Smooth muscle cell (in vitro differentiated cells): Measurements from ENCODE around the gene FIG4. TPM values are rescaled to one million over a fixed set of nuclear protein-coding genes. Genes with fewer than 3 reads are reported as not detected.

ENCODE experiments used
- DNase-seq: peaks from one replicate; lab custom pipeline; 2025; ENCODE audit not compliant: unreplicated experiment; lab: John Stamatoyannopoulos, UW
- H2AFZ ChIP-seq: fragments of 200-600 bp; sonication (generic); 2 replicates; pipeline ENCODE4 v1.6.0; 2016; ENCODE audit warnings: antibody characterized with exemption, low read depth, mild to moderate bottlenecking
- H3F3A ChIP-seq: fragments of 200-600 bp; sonication (generic); 2 replicates; pipeline ENCODE4 v1.6.0; 2017; ENCODE audit warnings: antibody characterized with exemption, low read depth
- H3K27ac ChIP-seq: fragments of 200-600 bp; sonication (generic); 2 replicates; pipeline ENCODE4 v1.5.1; 2016; ENCODE audit warnings: low read depth, mild to moderate bottlenecking
- H3K27me3 ChIP-seq: fragments of 200-600 bp; sonication (generic); 2 replicates; pipeline ENCODE4 v1.6.1; 2016; ENCODE audit warnings: low read depth, mild to moderate bottlenecking
- H3K36me3 ChIP-seq: fragments of 200-600 bp; sonication (generic); 2 replicates; pipeline ENCODE4 v1.5.1; 2016; ENCODE audit warnings: low read depth
- H3K4me1 ChIP-seq: fragments of 200-600 bp; sonication (generic); 2 replicates; pipeline ENCODE4 v1.5.1; 2016; ENCODE audit warnings: low read depth
- H3K4me2 ChIP-seq: fragments of 200-600 bp; sonication (generic); 2 replicates; pipeline ENCODE4 v1.6.0; 2016; ENCODE audit warnings: mild to moderate bottlenecking
- H3K4me3 ChIP-seq: fragments of 200-600 bp; sonication (generic); 2 replicates; pipeline ENCODE4 v1.5.1; 2016; ENCODE audit warnings: mild to moderate bottlenecking
- H3K79me2 ChIP-seq: fragments of 200-600 bp; sonication (generic); 2 replicates; pipeline ENCODE4 v1.6.0; 2016; ENCODE audit warnings: low read depth, mild to moderate bottlenecking
- H3K9ac ChIP-seq: fragments of 200-600 bp; sonication (generic); 2 replicates; pipeline ENCODE4 v1.6.0; 2016; ENCODE audit warnings: low read depth
- H3K9me3 ChIP-seq: fragments of 200-600 bp; sonication (generic); replicated peaks from 2 replicates; pipeline ENCODE4 v1.5.1; 2016; ENCODE audit warnings: low read depth
- H4K20me1 ChIP-seq: fragments of 200-600 bp; sonication (generic); 2 replicates; pipeline ENCODE4 v1.6.0; 2016; ENCODE audit warnings: low read depth
- WGBS: methylation state at CpG from one replicate; pipeline ENCODE4 v1.1.7; 2016; ENCODE audit warnings: low lambda C conversion rate; 5-methylcytosine and 5-hydroxymethylcytosine counted together
- polyA plus RNA-seq: library from polyadenylated mRNA; unstranded; fragments of >200 nt; fragmentation: Nextera tagmentation; extraction: Ambion mirVana; gene quantifications from 2 replicates; pipeline ENCODE4 v1.2.1, GENCODE V29; 2016
- total RNA-seq: library from RNA; depleted of rRNA; stranded (reverse); fragments of >200 nt; gene quantifications from 2 replicates; pipeline ENCODE4 v1.2.3, GENCODE V29; 2014
- TF ChIP-seq, protein P1 (sequence below): fragments of 200-600 bp; sonication (generic); IDR thresholded peaks from 2 replicates; pipeline ENCODE4 v1.5.1; 2017; ENCODE audit warnings: borderline replicate concordance, mild to moderate bottlenecking, antibody characterized with exemption; ENCODE audit not compliant: insufficient read depth, poor library complexity, severe bottlenecking

Gene FIG4
- total and polyA plus RNA-seq, 2 experiments from 2014 or later: 12.1 to 12.4 TPM

DNA sequence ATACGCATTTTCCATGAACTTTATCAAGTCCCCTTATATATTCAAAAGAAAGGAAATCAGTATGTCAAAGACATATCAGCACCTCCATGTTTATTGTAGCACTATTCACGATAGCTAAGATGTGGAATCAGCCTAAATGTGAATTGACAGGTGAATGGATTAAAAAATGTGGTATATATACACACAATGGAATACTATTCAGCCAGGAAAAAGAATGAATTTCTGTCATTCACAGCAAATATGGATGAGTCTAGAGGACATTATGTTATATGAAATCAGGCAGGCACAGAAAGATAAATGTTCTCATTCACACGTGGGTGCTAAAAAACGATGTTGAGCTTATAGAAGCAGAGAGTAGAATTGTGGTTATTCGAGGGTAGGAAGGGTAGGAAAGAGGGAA is 5.3 kb downstream of the FIG4 start:
- Histone ChIP-seq H3K27ac (no peak overlapping the region), H3K4me3 (no peak overlapping the region), H2AFZ (no peak overlapping the region), H3F3A (no peaks in the 10 kb centered on the region), H3K79me2 (no peaks in the 10 kb centered on the region), H3K9ac (no peak overlapping the region), H3K36me3 (no peaks in the 10 kb centered on the region), H3K4me1 (peaks cover 6% of the 10 kb centered on the region), H3K9me3 (no peaks in the 10 kb centered on the region), H3K27me3 (no peaks in the 10 kb centered on the region), H4K20me1 (no peaks in the 10 kb centered on the region), H3K4me2 (no peak overlapping the region)
- TF ChIP-seq, protein P1, sequence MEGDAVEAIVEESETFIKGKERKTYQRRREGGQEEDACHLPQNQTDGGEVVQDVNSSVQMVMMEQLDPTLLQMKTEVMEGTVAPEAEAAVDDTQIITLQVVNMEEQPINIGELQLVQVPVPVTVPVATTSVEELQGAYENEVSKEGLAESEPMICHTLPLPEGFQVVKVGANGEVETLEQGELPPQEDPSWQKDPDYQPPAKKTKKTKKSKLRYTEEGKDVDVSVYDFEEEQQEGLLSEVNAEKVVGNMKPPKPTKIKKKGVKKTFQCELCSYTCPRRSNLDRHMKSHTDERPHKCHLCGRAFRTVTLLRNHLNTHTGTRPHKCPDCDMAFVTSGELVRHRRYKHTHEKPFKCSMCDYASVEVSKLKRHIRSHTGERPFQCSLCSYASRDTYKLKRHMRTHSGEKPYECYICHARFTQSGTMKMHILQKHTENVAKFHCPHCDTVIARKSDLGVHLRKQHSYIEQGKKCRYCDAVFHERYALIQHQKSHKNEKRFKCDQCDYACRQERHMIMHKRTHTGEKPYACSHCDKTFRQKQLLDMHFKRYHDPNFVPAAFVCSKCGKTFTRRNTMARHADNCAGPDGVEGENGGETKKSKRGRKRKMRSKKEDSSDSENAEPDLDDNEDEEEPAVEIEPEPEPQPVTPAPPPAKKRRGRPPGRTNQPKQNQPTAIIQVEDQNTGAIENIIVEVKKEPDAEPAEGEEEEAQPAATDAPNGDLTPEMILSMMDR: no peak
- 93% methylated on average over 5 of the region's 5 CpGs for WGBS
- no peak for DNase-seq

DNA sequence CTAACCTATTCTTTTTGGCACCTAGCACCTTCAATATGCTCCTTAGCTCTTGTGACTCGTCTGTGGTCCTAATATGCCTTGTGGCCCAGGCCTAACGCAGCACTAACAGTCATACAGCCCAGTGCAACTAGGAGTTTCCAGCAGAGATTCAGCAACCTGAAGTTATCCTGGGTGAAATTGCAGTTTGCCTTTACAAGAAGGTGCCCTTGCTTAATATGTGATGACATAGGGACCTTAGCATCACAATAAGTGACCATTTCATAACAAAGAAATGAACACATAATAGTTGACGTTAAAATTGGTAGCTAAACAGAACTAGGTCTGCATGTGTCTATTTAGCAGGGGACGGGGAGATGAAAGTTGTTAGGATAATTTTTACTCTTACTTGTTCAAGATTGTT is 10.1 kb downstream of the FIG4 start:
- H3K27ac ChIP-seq: no peak overlapping the region
- no peaks in the 10 kb centered on the region for H3K79me2 ChIP-seq
- H3K36me3 ChIP-seq: no peaks in the 10 kb centered on the region
- TF ChIP-seq, protein P1: no peak
- no peaks in the 10 kb centered on the region for H3F3A ChIP-seq
- H3K27me3 ChIP-seq: no peaks in the 10 kb centered on the region
- no peak for DNase-seq
- no peak overlapping the region for H3K9ac ChIP-seq
- H3K4me1 ChIP-seq: no peaks in the 10 kb centered on the region
- no peak overlapping the region for H2AFZ ChIP-seq
- WGBS: 91% methylated on average over 4 of the region's 4 CpGs
- H3K4me3 ChIP-seq: no peak overlapping the region
- no peaks in the 10 kb centered on the region for H4K20me1 ChIP-seq
- H3K9me3 ChIP-seq: no peaks in the 10 kb centered on the region
- H3K4me2 ChIP-seq: no peak overlapping the region

DNA sequence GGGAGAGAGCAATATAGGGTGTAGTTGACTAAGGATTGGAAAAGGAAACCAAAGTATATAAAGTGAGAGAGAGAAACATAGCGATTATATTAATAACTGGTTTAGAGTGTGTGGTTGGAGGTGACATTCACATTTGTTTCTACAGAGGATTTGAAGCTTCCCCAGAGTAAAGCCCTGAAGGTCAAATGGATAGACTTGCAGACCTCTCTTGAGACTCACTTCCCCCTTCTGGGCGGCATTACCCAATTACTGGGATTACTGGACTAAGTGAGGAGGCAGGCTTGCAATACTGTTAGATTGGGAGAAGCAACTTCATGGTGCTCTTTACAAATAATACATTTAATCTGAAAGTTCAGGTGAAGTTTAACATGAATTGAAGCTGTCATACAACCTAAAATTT is 10.7 kb downstream of the FIG4 start:
- Histone ChIP-seq H3K4me3 (no peak overlapping the region), H3K9ac (no peak overlapping the region), H3K9me3 (no peaks in the 10 kb centered on the region), H3K36me3 (no peaks in the 10 kb centered on the region), H3K79me2 (no peaks in the 10 kb centered on the region), H3K4me2 (peak overlapping the region; percentile 1), H2AFZ (no peak overlapping the region), H3F3A (no peaks in the 10 kb centered on the region), H3K4me1 (no peaks in the 10 kb centered on the region), H3K27me3 (no peaks in the 10 kb centered on the region), H3K27ac (no peak overlapping the region), H4K20me1 (no peaks in the 10 kb centered on the region)
- WGBS: 66% methylated on average over 2 of the region's 2 CpGs
- TF ChIP-seq, protein P1: no peak
- DNase-seq: no peak

DNA sequence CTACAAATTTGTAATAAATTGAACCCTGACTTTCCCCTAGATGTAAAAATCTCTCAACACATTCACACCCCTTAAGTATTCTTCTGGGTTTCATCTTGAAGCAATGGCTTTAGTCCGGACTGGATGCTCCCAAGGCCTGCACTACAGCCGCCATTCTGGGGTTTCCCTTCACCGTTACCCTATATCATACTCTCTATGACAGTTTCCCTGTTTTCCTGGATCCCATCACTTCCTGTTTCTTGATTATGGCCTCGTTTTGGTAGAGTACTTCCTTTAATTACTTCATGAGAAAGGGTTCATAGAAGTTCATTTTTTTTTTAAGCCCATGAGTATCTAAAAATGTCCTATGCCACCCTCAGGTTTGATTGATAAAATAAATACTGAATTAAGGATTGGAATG is 11.7 kb downstream of the FIG4 start:
- Histone ChIP-seq H3K27ac (no peak overlapping the region), H3K9me3 (no peaks in the 10 kb centered on the region), H3K9ac (no peak overlapping the region), H3K4me1 (no peaks in the 10 kb centered on the region), H3F3A (no peaks in the 10 kb centered on the region), H3K36me3 (no peaks in the 10 kb centered on the region), H3K79me2 (no peaks in the 10 kb centered on the region), H3K27me3 (no peaks in the 10 kb centered on the region), H3K4me2 (no peak overlapping the region), H4K20me1 (no peaks in the 10 kb centered on the region), H2AFZ (no peak overlapping the region), H3K4me3 (no peak overlapping the region)
- WGBS: 78% methylated on average over 4 of the region's 4 CpGs
- TF ChIP-seq, protein P1: no peak
- no peak for DNase-seq
